ENCODE data around the gene ENPEP.

Gene ENPEP

DNA sequence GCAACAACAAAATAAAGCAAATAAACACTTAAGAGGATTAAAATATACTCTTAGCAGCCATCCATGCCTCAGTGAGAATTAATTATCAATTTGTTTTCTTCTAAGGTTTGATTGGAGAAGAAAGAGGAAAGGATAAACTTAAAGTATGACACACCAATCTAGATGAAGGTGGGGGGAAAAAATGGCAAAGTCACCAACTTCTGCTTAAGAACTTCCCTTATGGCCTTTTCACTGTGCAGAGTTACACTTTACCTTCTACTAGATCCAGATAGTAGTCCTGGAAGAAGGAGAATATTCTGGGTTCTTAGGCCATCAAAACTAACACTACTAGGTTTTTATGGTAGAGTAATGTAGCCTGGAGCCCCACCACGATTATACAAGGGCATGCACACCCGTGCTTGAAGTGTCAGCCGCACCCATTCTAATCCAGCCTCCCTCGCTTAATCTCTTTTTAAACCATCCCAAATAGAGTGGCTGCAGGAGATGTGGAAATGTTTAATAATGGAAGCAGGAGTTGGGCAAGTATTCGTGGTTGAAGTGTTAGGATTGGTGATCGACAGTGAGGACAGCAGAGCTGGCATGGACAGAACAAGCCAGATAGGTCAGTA, 14.1 kb downstream of the ENPEP start:
- no peak for TF ChIP-seq TAF1 (IDR thresholded peaks at IDR 0.05; ENCODE audit: borderline replicate concordance, low read depth, low read length)
- TF ChIP-seq POLR2A (IDR thresholded peaks at IDR 0.05; ENCODE audit: low read depth, low read length), result no peak
- TF ChIP-seq POLR2AphosphoS5 (IDR thresholded peaks at IDR 0.05; ENCODE audit: low read depth, low read length), result no peak
- no peak for FAIRE-seq
- no peak for DNase-seq (ENCODE audit: insufficient read length)

DNA sequence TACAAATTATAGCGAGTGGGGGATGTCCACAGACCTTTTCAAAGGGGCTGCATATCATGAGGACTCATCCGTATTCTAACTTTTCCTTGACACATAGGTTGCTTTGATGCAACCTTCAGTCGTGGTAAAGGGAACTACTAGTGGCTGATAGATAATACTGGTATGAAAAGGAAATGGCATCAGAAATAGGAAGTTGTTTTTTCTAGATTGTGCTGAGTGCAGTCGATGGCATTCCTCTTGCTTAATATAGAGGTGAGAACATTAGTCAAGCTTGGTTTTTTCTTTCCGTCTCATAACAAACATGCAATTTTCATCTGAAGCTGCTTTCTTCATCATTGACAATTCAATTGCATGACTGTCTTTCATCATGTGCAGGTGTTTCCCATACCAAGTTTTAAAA, 16.6 kb downstream of the ENPEP start:
- TF ChIP-seq POLR2A (IDR thresholded peaks at IDR 0.05; ENCODE audit: low read depth, low read length) (no peak), TAF1 (IDR thresholded peaks at IDR 0.05; ENCODE audit: borderline replicate concordance, low read depth, low read length) (no peak), POLR2AphosphoS5 (IDR thresholded peaks at IDR 0.05; ENCODE audit: low read depth, low read length) (no peak)
- FAIRE-seq (peak; percentile 54), DNase-seq (ENCODE audit: insufficient read length) (no peak)

DNA sequence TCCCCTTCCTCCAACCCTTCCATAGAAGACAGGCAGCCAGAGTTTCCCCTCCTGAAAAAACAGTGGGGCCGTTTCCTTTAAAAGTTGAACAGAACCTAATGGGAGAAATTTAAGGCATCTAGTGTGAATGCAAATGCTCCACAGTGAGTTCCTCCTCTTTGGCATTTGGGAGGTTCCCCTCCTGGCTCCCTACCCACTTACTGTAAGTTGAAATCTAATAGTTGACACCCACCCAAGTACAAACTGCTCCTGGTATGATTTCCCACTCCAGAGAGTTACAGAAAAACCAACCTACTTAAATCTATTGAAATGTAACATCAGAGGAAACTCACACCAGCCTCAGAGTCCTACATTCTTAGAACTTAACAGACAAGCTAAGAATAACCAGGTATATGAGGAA, 17.6 kb downstream of the ENPEP start:
- no peak for TF ChIP-seq POLR2AphosphoS5 (IDR thresholded peaks at IDR 0.05; ENCODE audit: low read depth, low read length)
- TF ChIP-seq POLR2A (IDR thresholded peaks at IDR 0.05; ENCODE audit: low read depth, low read length), result no peak
- no peak for TF ChIP-seq TAF1 (IDR thresholded peaks at IDR 0.05; ENCODE audit: borderline replicate concordance, low read depth, low read length)
- FAIRE-seq, result no peak
- no peak for DNase-seq (ENCODE audit: insufficient read length)

DNA sequence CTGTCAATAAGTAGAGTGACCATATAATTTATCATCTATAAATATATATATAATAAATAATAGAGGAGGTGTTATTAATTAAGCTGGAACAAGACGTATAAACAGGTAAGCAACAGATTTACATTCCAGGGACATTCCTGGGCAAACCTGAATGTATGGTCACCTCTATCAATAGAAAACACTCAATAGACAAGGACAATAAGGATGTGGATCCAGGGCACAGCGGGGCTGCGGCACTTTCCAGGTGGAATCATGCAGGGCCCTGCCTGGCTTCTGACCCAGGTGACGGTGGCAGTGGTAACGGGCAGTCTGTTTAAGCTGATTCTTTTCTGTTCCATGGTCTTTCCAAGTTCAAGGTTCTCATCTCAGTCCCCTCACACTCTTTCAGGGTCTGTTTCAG, 22.5 kb downstream of the ENPEP start:
- no peak for DNase-seq (ENCODE audit: insufficient read length)
- no peak for FAIRE-seq
- TF ChIP-seq TAF1 (IDR thresholded peaks at IDR 0.05; ENCODE audit: borderline replicate concordance, low read depth, low read length), result no peak
- TF ChIP-seq POLR2A (IDR thresholded peaks at IDR 0.05; ENCODE audit: low read depth, low read length), result no peak
- no peak for TF ChIP-seq POLR2AphosphoS5 (IDR thresholded peaks at IDR 0.05; ENCODE audit: low read depth, low read length)

DNA sequence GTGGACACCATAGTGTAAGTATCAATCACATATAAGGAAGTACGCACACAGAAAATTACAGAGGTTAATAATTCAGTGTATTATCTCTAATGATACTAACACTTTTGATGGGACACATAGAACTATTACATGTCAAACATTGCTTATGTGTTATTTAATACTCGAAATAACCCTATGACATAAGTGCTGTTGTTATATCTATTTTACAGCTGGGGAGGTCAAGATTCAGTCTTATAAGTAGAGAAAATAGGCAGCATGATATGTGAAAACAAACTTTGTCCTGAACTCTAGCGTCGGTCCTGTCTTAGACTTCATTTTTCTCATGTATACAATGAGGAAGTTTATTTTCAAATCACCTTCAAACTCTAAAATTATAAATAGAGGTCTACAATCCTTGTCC, 23.2 kb downstream of the ENPEP start:
- FAIRE-seq (no peak), DNase-seq (ENCODE audit: insufficient read length) (no peak)

DNA sequence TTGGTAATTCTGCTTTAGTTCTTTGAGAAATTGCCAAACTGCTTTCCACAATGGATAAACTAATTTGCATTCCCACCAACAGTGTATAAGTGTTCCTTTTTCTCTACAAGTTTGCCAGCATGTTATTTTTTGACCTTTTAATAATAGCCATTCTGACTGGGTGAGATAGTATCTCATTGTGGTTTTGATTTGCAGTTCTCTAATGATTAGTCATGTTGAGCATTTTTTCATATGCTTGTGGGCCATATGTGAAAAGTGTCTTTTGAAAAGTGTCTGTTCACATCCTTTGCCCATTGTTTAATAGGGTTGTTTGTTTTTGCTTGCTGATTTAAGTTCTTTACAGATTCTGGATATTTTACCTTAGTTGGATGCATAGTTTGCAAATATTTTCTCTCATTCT, 25.9 kb downstream of the ENPEP start:
- DNase-seq (ENCODE audit: insufficient read length) (no peak), FAIRE-seq (peak; percentile 68)
- TF ChIP-seq POLR2AphosphoS5 (IDR thresholded peaks at IDR 0.05; ENCODE audit: low read depth, low read length) (no peak), TAF1 (IDR thresholded peaks at IDR 0.05; ENCODE audit: borderline replicate concordance, low read depth, low read length) (no peak), POLR2A (IDR thresholded peaks at IDR 0.05; ENCODE audit: low read depth, low read length) (no peak)

More for the DNA sequence above, 23.2 kb downstream of the ENPEP start:
- TF ChIP-seq POLR2A (IDR thresholded peaks at IDR 0.05; ENCODE audit: low read depth, low read length), result no peak

DNA sequence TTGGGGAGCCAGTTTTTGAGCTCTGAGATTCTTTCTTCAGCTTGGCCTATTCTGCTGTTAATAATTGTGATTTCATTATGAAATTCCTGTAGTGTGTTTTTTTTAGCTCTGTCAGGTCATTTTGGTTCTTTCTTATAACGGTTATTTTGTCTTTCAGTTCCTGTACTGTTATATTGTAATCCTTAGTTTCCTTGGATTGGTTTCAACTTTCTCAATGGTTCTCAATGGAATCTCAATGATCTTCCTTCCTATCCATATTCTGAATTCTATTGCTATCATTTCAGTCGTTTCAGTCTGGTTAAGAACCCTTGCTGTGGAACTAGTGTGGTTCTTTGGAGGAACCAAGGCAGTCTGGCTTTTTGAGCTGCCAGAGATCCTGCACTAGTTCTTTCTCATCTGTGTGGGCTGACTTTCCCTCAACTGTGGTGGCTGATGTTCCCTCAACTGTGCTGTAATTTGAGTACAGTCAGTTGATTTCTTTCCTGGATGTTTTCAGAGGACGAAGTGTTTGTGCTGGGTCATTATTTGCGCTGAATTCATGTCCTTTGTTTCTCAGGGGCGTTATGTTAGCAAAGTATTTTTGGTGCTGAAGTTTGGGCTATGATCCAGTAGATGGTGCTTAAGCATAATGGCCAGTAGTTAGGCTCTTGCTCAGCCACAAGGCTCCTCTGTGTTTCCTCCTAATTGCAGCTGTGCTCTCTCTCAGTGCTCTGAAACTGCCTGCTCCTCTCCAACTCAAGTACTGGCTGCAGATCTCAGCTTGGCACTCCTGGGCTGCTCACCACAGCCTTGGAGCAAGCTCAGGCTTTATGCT, 27.5 kb downstream of the ENPEP start:
- no peak for TF ChIP-seq TAF1 (IDR thresholded peaks at IDR 0.05; ENCODE audit: borderline replicate concordance, low read depth, low read length)
- TF ChIP-seq POLR2AphosphoS5 (IDR thresholded peaks at IDR 0.05; ENCODE audit: low read depth, low read length), result no peak
- no peak for TF ChIP-seq POLR2A (IDR thresholded peaks at IDR 0.05; ENCODE audit: low read depth, low read length)
- FAIRE-seq (no peak), DNase-seq (ENCODE audit: insufficient read length) (no peak)

DNA sequence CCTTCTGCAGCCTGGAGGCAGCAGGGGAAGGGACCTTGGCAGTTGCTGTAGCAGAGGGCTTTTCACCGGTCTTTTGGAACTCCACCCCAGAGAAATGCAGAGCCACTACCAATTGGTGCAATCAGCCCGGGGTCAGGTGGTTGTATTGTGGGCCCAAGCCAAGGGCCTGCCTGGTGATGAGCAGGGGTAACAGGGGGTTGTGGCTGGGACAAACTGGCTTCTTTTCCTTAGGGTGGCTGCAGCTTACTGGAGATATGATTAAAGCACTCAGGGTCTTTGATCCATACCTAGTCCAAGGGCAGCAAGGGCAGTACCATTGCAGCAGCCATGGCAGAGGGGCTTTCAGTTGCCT, 28.1 kb downstream of the ENPEP start:
- FAIRE-seq, result no peak
- TF ChIP-seq POLR2A (IDR thresholded peaks at IDR 0.05; ENCODE audit: low read depth, low read length) (no peak), POLR2AphosphoS5 (IDR thresholded peaks at IDR 0.05; ENCODE audit: low read depth, low read length) (no peak), TAF1 (IDR thresholded peaks at IDR 0.05; ENCODE audit: borderline replicate concordance, low read depth, low read length) (no peak)
- DNase-seq (ENCODE audit: insufficient read length), result no peak

DNA sequence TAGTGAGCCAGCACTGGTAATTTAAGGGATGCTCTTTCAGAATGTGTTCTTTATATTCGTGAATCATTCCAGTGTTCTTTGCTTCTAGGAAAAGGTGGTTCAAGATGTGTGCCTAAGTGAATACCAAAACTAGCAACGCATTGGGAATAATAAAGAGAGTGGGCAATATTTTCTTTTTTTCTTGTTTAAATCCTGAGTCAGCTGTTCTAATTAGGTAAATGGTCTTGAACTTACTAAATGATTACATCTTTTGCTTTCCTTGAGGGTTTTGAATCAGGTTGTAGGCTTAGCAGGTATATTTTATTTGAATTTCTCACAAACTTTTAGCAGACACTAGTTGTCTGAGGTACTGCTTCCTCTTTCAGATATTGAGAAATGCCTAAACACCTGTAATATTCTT, 29.5 kb downstream of the ENPEP start:
- no peak for DNase-seq (ENCODE audit: insufficient read length)
- FAIRE-seq, result no peak
- TF ChIP-seq POLR2A (IDR thresholded peaks at IDR 0.05; ENCODE audit: low read depth, low read length), result no peak
- no peak for TF ChIP-seq TAF1 (IDR thresholded peaks at IDR 0.05; ENCODE audit: borderline replicate concordance, low read depth, low read length)
- TF ChIP-seq POLR2AphosphoS5 (IDR thresholded peaks at IDR 0.05; ENCODE audit: low read depth, low read length), result no peak

DNA sequence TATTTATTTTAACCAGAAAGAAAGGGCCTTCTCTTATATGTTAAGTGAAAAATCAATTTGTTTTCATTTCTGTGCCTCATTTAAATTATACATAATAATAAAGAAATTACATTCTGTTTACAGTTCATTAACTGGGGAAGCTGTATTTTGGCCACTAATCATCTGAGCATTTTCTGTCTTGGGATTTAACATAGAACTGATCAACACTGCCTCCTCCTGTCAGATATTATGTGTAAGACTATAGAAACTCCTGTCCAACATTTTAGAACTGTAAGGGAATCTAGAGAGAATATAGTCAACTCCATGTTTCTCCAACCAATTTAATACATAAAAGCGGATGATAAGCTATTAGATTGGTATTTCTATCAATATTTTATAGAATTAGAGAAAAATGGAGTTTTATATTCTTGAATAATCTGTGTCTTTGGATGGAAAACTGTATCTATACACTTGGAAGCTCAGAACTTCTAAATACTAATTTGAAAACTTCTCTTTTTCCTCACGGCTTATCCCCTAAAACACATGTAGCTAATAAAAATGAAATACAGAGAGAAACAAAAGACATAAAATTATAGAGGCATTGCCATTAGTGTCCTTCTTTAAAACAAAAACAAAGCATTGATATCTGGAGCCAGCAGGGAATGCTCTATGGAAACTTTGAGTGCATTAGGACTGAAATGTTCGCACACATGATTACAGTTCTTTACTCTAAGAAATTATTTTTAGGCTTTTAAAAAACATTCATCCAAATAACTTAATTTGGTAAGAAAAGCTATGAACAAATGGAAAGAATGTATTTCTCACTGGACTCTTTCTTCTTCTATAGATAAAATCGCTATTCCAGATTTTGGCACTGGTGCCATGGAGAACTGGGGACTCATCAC, 33.1 kb downstream of the ENPEP start:
- FAIRE-seq, result no peak
- no peak for DNase-seq (ENCODE audit: insufficient read length)
- TF ChIP-seq POLR2AphosphoS5 (IDR thresholded peaks at IDR 0.05; ENCODE audit: low read depth, low read length), result no peak
- no peak for TF ChIP-seq TAF1 (IDR thresholded peaks at IDR 0.05; ENCODE audit: borderline replicate concordance, low read depth, low read length)
- TF ChIP-seq POLR2A (IDR thresholded peaks at IDR 0.05; ENCODE audit: low read depth, low read length), result no peak

DNA sequence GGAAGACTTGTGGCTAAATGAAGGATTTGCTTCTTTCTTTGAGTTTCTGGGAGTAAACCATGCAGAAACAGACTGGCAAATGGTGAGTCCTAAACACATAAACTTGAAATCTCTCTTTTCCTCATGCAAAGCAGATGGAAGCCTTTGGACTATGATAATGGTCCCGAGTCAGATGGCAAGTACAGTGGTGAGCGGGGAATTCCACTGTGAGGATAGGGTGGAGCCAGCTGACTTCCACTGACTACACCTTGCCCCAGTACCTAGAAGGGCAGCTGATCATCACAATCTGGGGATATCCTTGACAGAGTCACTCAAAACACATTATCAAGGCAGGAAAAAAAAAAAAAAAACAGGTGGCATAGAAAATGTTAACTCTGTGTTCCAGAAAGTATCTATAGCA, 34.3 kb downstream of the ENPEP start:
- FAIRE-seq (peak; percentile 30), DNase-seq (ENCODE audit: insufficient read length) (no peak)
- TF ChIP-seq POLR2A (IDR thresholded peaks at IDR 0.05; ENCODE audit: low read depth, low read length) (no peak), TAF1 (IDR thresholded peaks at IDR 0.05; ENCODE audit: borderline replicate concordance, low read depth, low read length) (no peak), POLR2AphosphoS5 (IDR thresholded peaks at IDR 0.05; ENCODE audit: low read depth, low read length) (no peak)

All from GM12892 (cell line).